ENCODE results near the gene CRACR2A.

CRACR2A gene

DNA sequence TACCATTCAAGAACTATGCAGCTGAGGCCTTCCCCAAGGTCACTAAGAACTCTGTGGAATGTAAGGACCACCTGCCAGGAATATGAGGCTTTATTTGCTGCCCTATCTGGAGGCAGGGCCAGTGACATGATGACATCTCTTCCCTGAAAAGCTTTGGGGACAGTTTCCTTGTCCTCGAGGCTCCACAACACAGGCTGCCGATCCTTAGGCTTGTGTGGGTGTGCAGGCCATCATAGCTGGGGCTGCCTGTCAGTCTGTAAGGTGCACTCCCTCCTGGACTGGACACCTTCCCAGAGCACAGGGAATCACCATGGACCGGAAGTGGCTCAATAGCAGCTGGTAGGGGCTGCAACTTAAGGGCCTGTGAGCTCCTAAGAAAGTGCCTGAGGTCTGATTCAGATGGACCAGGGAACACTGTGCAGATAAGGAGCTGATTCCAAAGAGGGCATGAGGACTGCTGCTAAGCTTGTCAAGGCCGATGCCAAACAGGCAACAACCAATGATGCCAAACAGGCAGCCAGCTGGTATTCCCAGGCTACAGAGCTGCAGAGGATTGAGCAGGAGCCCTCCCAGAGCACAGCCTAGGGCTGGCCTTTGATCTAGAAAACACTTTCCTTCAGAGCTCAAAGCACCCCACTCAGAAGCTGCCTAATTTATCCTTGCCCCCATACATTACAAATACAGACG lies 84.3 kb downstream of the CRACR2A start:
- H3K4me3 ChIP-seq (ENCODE audit: low read depth, low read length), result no peak overlapping the region
- DNase-seq, result no peak
- TF ChIP-seq, protein P1, sequence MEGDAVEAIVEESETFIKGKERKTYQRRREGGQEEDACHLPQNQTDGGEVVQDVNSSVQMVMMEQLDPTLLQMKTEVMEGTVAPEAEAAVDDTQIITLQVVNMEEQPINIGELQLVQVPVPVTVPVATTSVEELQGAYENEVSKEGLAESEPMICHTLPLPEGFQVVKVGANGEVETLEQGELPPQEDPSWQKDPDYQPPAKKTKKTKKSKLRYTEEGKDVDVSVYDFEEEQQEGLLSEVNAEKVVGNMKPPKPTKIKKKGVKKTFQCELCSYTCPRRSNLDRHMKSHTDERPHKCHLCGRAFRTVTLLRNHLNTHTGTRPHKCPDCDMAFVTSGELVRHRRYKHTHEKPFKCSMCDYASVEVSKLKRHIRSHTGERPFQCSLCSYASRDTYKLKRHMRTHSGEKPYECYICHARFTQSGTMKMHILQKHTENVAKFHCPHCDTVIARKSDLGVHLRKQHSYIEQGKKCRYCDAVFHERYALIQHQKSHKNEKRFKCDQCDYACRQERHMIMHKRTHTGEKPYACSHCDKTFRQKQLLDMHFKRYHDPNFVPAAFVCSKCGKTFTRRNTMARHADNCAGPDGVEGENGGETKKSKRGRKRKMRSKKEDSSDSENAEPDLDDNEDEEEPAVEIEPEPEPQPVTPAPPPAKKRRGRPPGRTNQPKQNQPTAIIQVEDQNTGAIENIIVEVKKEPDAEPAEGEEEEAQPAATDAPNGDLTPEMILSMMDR (IDR thresholded peaks at IDR 0.05; ENCODE audit: low read depth, low read length), result no peak
- no peaks in the 10 kb centered on the region for H3K9me3 ChIP-seq
- H3K27me3 ChIP-seq, result no peaks in the 10 kb centered on the region; the same call in 1 of the 2 replicates
- no peaks in the 10 kb centered on the region for H3K36me3 ChIP-seq
- H3K4me1 ChIP-seq, result no peaks in the 10 kb centered on the region

DNA sequence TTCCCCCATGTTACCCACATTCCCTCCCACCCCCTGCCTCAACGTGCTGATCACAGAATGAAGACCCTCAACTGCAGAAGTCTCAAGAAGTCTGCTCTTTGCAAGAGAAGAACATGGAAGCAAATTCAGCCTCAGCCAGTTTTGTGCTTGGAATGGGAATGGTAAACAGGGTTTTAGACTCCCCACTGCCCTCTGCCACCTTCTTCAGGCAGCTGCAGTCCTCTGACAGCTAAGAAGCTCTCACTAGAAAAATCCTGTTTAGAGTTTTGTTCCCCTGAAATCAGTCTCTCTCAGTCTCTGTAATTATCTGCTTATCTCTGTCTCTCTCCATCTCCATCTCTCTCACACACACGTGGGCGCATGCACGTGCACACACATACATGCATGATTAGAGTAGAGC lies 85.4 kb downstream of the CRACR2A start:
- no peaks in the 10 kb centered on the region for H3K4me1 ChIP-seq
- no peaks in the 10 kb centered on the region for H3K36me3 ChIP-seq
- no peak overlapping the region for H3K4me3 ChIP-seq (ENCODE audit: low read depth, low read length)
- no peak for DNase-seq
- TF ChIP-seq, protein P1 (IDR thresholded peaks at IDR 0.05; ENCODE audit: low read depth, low read length), result no peak
- H3K9me3 ChIP-seq, result no peaks in the 10 kb centered on the region
- H3K27me3 ChIP-seq, result no peaks in the 10 kb centered on the region; the same call in none of the 2 replicates

DNA sequence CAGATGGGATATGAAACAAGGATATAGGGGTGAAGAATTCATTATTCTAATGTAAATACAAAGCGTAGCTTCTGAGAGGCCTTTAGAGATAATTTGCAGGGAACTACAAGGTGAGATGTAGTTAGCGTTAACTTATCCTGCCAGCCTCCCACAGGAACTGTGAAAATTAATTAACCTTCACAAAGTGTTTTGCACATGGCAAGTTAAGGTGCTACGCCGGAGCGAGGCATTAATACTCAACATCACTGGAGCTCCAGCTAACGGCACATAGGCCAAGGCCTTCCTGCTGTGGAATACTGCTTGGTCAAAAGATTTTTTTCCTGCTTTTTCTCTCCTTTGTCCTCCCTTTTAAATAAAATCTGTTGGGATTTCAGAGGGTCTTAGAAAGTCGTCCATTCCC lies 86.5 kb downstream of the CRACR2A start:
- Histone ChIP-seq H3K4me3 (ENCODE audit: low read depth, low read length) (no peak overlapping the region), H3K4me1 (no peaks in the 10 kb centered on the region), H3K27me3 (no peaks in the 10 kb centered on the region; the same call in 1 of the 2 replicates), H3K36me3 (no peaks in the 10 kb centered on the region), H3K9me3 (no peaks in the 10 kb centered on the region)
- TF ChIP-seq, protein P1 (IDR thresholded peaks at IDR 0.05; ENCODE audit: low read depth, low read length), result no peak
- no peak for DNase-seq

DNA sequence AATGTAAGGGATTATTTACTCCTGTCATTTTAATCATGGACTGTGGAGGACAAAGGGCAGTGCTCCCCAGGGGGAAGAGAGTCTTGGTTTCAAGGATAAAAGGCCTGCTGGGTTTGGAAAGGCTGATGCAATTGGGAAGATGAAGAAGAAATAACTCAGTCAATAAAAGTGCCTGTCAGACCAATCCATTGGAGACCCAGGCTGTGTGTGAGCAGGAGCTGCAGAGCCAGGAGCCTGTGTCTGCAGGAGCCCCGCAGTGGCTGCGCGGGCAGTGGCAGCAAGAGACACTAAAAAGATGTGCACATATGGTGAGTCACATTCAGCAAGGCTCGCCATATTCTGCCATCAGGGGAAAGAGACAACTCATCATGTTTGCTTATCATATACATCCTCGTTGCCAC lies 90.4 kb downstream of the CRACR2A start:
- no peak for DNase-seq
- TF ChIP-seq, protein P1 (IDR thresholded peaks at IDR 0.05; ENCODE audit: low read depth, low read length), result no peak
- no peaks in the 10 kb centered on the region for H3K36me3 ChIP-seq

DNA sequence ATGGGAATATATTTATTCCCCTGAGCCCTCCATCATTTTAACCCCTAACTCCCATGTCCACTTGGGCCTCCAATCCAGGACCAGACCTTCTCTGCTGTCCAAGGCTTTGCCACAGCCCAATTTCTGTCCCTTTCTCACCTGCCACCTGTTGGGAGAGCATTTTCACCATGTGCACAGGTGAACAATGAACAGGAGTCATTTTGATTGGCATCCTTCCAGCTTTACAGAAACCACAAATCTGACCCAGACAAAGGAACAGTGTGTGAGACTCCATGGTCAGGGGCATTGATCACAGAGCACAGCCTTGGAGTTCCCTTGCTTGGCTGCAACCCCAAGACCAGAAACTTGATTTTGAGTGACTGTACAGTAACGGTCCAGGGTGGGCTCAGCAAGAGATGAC lies 91.9 kb downstream of the CRACR2A start:
- H3K27me3 ChIP-seq, result no peaks in the 10 kb centered on the region; the same call in 1 of the 2 replicates
- TF ChIP-seq, protein P1 (IDR thresholded peaks at IDR 0.05; ENCODE audit: low read depth, low read length), result no peak
- no peak overlapping the region for H3K4me3 ChIP-seq (ENCODE audit: low read depth, low read length)
- no peaks in the 10 kb centered on the region for H3K9me3 ChIP-seq
- no peaks in the 10 kb centered on the region for H3K36me3 ChIP-seq
- DNase-seq, result no peak
- no peaks in the 10 kb centered on the region for H3K4me1 ChIP-seq

More for the DNA sequence above, 90.4 kb downstream of the CRACR2A start:
- H3K4me3 ChIP-seq (ENCODE audit: low read depth, low read length), result no peak overlapping the region
- H3K9me3 ChIP-seq, result no peaks in the 10 kb centered on the region
- no peaks in the 10 kb centered on the region for H3K4me1 ChIP-seq
- no peaks in the 10 kb centered on the region; the same call in 1 of the 2 replicates for H3K27me3 ChIP-seq

Measured in BE2C (cell line).